SW480 (cell line): ENCODE measurements around the gene MYO7B.
A peak's percentile ranks its signal among the peaks of the same experiment; 100 is the strongest.

Experiments
- DNase-seq: peaks from one replicate; pipeline ENCODE4 v3.0.0-alpha.2; 2016; ENCODE audit warnings: low spot score

Gene MYO7B

DNA sequence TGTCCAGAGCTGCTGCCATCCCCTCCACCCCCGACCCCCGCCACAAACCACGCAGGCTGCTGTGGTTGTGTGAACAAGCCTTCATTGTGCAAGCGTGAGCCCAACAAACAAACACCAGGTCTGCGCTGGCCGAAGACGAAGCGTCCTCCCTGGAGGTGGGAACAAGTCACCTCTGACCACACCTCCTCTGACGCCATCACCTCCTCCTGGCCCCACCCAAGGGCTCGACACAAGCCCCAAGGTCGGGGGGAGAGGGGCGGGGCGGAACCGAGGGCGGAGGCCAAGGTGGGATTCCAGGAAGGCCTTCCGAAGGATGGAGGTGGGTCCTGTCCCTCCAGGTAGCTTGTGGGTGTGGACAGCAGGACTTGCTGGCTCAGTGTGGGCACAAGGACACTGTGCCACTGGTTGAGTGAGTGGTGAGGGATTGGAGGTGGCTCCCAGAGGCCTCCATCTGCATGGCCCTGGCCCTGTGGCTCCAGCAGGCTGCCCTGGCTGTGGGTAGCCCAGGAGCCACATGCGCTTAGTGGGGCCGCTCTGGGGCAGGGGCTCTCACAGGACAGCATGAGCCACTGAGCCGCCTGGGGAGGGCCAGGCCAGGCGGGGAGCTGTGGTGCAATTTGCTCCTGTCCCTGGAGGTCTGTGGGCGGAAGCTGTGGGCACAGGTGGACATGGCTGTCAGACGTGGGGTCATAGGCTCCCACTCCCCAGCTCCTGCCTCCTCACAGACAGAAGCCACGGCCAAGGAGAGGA, 103.1 kb downstream of the MYO7B start:
- DNase-seq, result no peak

GRCh38 chr2:127639111-127639474, 103.6 kb downstream of the MYO7B start:
- no peak for DNase-seq

GRCh38 chr2:127640082-127641072, 104.9 kb downstream of the MYO7B start:
- no peak for DNase-seq

- no peak for DNase-seq
Observed at GRCh38 chr2:127641133-127641532, 105.7 kb downstream of the MYO7B start.

GRCh38 chr2:127641846-127642507, 106.5 kb downstream of the MYO7B start:
- DNase-seq, result no peak

- no peak for DNase-seq
Observed at GRCh38 chr2:127642706-127643438, 107.4 kb downstream of the MYO7B start.

GRCh38 chr2:127643439-127644065, 108.1 kb downstream of the MYO7B start:
- DNase-seq, result no peak

DNA sequence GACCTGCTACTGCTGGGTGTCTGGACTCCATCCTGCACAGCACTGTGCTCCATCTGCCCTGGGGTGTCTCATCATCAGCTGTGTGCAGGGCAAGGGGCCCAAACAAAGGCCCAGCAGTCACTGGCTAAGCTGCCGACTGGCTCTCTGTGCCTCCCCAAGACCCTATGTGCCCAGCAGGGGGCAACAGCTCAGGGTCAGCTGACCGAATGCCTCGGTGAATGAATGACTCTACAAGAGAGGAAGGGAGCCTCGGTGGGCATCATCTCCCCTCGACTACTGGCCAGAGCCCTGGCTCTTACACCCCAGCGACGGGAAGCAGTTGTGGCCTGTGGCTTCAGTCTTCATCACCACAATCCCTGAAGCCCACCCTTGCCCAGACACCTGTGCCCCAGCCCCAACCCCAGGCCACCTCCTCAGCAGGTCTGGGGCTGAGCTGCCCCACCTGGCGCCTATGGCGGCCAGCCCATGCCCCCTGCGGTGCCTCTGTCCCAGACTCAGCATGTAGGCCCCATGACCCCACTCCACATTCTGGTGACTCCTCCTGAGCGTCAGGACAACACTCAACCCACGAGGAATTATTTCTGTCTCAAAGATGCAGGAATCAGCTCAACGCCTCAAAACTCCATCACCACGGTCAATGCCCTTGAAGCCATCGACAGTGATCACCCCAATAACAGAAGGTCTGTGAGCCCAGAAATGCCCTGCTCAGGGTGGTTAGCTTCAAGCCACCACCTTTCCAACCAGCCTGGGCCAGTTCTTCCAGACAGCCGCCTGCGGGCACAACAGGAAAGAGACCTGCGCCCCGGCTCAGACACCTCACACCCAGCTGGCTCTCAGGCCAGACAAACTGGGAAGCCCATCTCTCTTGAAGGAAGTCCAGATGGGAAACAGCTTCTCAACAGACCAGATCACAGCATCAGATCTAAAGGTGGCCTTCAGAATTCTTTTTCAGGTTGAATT, 108.9 kb downstream of the MYO7B start:
- no peak for DNase-seq

DNA sequence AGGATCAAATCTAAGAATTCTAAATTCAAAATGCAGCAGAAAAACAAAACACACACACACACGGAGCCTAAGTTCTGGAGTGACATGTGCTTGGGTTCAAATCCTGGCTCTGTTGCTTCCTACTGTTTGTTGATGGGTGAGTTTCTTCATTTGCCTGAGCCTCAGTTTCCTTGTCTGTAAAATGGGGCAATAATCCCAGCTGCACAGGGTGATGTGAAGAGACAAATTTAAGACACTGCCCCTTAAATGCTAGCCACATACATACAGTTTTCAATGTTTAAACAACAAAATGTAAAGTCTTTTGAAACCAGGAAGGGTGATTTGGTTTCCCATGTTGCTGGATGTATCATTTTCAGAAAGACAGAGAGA, 109.5 kb downstream of the MYO7B start:
- DNase-seq, result no peak

GRCh38 chr2:127645395-127646291, 110.2 kb downstream of the MYO7B start, which contains the start of gene GPR17:
Gene GPR17 (plus strand): TSS chr2:127646153. CDS start chr2:127650736, 4,583 bp downstream.
- DNase-seq, result peak; percentile 19

DNA sequence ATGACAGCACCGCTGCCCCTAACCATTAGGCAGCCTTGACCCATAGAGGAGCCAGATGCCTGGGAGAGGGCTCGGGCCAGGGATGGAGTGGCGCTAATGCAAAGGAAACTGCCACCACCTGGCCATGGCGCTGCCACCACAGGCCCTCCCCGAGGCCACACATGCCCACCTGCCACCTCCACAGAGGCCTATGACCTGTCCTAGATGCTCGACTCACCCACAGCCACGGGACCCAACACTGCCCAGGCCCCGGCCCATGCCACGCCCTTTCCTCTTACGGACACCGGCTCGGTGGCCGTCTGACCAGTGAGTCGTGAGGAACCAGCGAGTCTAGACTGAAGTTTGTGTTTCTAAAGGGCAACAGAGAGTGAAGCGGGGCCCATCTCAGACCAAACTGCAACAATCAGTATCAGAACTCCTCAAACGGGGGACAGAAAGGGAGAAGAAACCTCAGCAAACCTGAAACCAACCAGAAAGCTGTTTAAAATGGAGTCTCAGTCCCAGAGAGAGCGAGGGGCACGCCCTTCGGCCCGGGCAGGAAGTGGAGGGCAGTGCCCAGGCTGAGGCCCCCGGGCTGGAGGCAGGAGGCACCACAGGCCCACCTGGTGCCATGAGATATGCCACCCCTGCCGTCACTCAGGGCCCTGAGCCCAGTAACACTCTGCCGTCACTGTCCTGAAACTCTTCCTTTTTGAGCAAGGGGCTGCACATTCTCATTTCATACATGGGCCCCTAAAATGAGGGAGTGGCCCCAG, 111.2 kb downstream of the MYO7B start:
- DNase-seq, result no peak

GRCh38 chr2:127647242-127648190, 112.0 kb downstream of the MYO7B start:
- DNase-seq, result no peak

GRCh38 chr2:127648321-127648720, 112.8 kb downstream of the MYO7B start:
- no peak for DNase-seq

GRCh38 chr2:127649100-127649611, 113.7 kb downstream of the MYO7B start:
- DNase-seq, result no peak

GRCh38 chr2:127649684-127650040, 114.2 kb downstream of the MYO7B start:
- peak; percentile 73 for DNase-seq

DNA sequence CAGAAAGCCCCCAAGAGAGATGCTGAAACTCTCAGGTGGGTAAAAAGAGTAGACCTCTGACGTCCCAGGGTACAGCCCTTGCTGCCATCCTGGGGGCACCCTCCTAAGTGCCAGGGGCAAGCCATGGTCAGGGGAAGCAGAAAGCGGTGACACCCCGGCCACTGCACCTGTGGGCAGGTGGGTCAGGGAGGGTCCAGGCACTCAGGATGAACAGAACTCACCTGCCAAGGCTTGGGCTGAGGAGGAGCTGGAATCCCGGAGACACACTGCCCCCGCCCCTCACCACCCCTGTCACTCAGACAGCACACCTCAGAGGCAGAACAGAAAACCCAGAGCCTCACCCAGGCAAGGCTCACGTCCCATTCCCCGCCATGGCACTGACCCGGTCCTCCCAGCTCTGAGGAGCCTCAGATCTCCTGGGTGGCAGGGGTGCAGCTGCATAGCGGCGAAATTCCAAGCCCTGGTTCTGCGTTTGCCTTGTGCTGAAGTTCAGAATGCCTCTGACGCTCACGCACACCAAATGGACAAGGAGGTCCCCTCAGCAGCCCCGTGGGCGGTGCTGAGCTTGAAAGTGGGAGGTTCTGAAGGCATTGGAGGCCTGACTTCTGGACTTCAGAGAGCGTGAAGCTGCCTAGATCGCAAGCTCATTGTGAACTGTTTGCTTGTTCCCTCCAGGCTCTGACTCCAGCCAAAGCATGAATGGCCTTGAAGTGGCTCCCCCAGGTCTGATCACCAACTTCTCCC, 114.7 kb downstream of the MYO7B start:
- no peak for DNase-seq
